Adipocyte (in vitro differentiated cells): Measurements from ENCODE around the gene TMEM164.

Source experiments
- DNase-seq: peaks from one replicate; pipeline ENCODE4 v3.0.0-alpha.2; 2015; ENCODE audit warnings: low read depth
- H3K27me3 ChIP-seq: replicated peaks from 2 replicates; pipeline ENCODE4 v1.7.0; 2013; ENCODE audit warnings: mild to moderate bottlenecking, low read length, moderate library complexity; ENCODE audit not compliant: control insufficient read depth, insufficient read depth
- H3K36me3 ChIP-seq: 2 replicates; pipeline ENCODE4 v1.7.0; 2013; ENCODE audit warnings: low read length, mild to moderate bottlenecking, moderate library complexity; ENCODE audit not compliant: control insufficient read depth, insufficient read depth, severe bottlenecking
- H3K4me1 ChIP-seq: 2 replicates; pipeline ENCODE4 v1.7.0; 2013; ENCODE audit warnings: mild to moderate bottlenecking, low read length, moderate library complexity; ENCODE audit not compliant: control insufficient read depth, insufficient read depth
- H3K4me3 ChIP-seq: 2 replicates; pipeline ENCODE4 v1.7.0; 2013; ENCODE audit warnings: mild to moderate bottlenecking, low read length, moderate library complexity
- H3K9ac ChIP-seq: 2 replicates; pipeline ENCODE4 v1.7.0; 2013; ENCODE audit warnings: mild to moderate bottlenecking, low read length, moderate library complexity
- H3K9me3 ChIP-seq: 2 replicates; pipeline ENCODE4 v1.7.0; 2013; ENCODE audit warnings: mild to moderate bottlenecking, low read length, moderate library complexity; ENCODE audit not compliant: control insufficient read depth

The TMEM164 gene

DNA sequence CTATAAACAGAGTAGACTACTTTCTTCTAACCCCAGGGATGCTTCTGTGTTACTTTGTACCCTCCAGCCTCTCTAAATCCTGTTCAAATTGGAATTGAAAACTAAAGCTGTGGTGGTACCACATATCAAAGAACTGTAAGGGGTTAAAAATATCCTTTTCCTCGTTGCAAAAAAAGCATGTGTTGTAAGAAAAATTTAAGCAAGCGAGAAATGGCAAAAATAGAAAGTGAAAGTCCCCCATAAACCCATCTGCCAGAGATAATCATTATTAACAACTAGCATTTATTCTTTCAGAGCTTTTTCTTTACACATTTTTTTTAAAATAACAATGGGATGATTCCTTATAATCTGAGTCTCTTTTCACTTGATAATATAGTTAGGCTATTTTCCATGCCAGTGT, 40.6 kb downstream of the TMEM164 start:
- no peaks in the 10 kb centered on the region for H3K9me3 ChIP-seq
- DNase-seq: no peak
- peak overlapping the region; percentile 22 for H3K9ac ChIP-seq
- peaks cover 24% of the 10 kb centered on the region for H3K27me3 ChIP-seq
- peaks cover 19% of the 10 kb centered on the region for H3K4me1 ChIP-seq
- H3K4me3 ChIP-seq: peak overlapping the region; percentile 20
- no peaks in the 10 kb centered on the region for H3K36me3 ChIP-seq

DNA sequence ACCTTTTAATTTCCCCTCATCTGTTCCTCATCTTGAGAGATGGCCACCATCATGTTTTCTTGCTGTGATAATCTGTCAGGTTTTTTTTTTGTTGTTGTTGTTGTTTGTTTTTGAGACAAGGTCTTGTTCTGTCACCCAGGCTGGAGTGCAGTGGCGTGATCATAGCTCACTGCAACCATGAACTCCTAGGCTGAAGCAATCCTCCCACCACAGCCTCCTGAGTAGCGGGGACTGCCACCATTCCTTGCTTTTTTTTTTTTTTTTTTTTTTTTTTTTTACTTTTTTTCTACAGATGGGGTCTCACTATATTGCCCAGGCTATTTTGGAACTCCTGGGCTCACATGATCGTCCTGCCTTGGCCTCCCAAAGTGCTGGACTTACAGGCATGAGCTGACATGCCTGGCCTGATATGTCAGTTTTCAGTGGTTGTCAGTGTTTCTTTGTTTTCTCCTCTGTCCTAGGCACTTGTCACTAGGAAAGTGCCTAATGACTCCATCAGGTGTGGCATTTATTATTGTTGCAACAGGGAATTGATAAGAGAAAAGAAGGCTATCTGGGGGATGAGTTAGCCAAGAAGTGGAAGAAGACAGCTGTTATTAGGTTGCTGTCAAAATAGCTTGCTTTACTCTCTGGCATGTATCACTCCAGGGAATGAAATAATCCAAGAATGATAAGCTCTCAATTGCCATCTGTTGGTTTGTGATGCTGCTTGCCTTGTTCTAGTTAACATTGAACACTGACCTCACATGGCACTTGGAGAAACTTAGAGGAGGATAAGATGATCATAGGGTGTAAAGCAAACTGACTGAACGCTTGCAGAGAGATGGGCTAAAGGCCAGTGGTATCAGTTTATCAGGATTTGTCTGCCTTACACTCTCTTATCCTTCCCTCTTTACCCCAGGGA, 41.7 kb downstream of the TMEM164 start:
- Histone ChIP-seq H3K36me3 (no peaks in the 10 kb centered on the region), H3K4me1 (peaks cover 24% of the 10 kb centered on the region), H3K9me3 (no peaks in the 10 kb centered on the region), H3K9ac (no peak overlapping the region), H3K4me3 (no peak overlapping the region), H3K27me3 (peaks cover 17% of the 10 kb centered on the region)
- DNase-seq: no peak

DNA sequence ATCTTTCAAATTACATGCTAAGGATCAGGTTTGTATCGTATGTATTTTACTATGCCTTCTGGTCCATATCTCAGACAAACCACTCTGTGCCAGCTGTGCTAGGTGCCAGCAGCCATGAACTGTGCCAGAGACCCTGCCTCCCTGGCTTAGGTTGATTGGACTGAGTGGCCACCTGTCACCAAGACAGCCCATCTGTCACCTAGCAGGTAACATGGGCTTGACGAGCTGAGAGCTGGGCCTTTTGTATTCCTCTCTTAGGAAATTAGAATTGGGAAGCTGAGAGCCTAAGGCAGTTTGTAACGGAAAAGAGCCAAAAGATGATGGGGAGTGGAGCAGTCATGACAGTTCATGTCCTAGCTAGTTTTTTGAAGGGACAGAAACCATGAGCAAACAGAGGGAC, 42.5 kb downstream of the TMEM164 start:
- Histone ChIP-seq H3K4me3 (no peak overlapping the region), H3K4me1 (peaks cover 26% of the 10 kb centered on the region), H3K9ac (no peak overlapping the region), H3K36me3 (no peaks in the 10 kb centered on the region), H3K27me3 (peaks cover 16% of the 10 kb centered on the region), H3K9me3 (no peaks in the 10 kb centered on the region)
- no peak for DNase-seq

DNA sequence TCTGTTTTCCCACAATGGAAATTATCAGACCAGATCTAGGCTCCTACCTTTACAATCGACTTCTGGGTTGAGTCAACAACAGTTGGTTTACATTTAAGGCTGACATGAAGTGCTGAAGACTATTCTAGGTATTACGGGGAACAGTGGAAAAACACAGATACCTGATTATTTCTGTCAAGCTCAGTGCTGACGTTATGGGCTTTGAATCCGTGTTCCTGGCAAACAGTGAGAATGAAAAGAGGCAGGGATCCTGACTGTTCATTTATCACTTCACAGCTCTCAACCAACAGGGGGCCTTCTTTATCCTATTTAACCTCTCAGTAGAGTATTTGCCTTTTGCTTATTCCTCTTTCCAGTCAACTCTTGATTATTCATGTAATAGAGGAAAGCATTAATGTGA, 43.1 kb downstream of the TMEM164 start:
- no peak for DNase-seq
- no peak overlapping the region for H3K4me3 ChIP-seq
- peaks cover 14% of the 10 kb centered on the region for H3K27me3 ChIP-seq
- no peaks in the 10 kb centered on the region for H3K36me3 ChIP-seq
- H3K9ac ChIP-seq: no peak overlapping the region
- H3K9me3 ChIP-seq: no peaks in the 10 kb centered on the region
- H3K4me1 ChIP-seq: peaks cover 26% of the 10 kb centered on the region

DNA sequence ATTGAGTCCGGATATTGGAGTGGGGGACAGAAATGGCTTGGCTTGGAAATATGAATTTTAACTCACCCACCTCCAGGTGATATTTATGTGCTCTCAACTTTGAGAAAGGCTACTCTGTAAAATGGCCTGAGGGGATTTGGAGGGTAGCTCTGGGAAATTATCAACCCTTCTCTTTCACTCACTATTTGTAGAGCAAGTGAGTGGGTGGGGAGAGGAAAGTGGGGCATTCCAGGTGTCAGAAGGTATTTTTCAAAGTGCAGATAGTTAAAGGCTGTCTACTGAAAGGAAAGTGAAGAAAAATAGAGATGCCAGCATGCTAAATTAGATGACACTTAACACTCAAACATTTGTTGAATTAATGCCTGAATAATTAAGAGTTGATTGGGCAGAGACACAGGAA, 44.1 kb downstream of the TMEM164 start:
- H3K27me3 ChIP-seq: peaks cover 10% of the 10 kb centered on the region
- no peaks in the 10 kb centered on the region for H3K9me3 ChIP-seq
- H3K9ac ChIP-seq: peak overlapping the region; percentile 20
- no peaks in the 10 kb centered on the region for H3K36me3 ChIP-seq
- no peak overlapping the region for H3K4me3 ChIP-seq
- DNase-seq: no peak
- H3K4me1 ChIP-seq: peaks cover 26% of the 10 kb centered on the region

DNA sequence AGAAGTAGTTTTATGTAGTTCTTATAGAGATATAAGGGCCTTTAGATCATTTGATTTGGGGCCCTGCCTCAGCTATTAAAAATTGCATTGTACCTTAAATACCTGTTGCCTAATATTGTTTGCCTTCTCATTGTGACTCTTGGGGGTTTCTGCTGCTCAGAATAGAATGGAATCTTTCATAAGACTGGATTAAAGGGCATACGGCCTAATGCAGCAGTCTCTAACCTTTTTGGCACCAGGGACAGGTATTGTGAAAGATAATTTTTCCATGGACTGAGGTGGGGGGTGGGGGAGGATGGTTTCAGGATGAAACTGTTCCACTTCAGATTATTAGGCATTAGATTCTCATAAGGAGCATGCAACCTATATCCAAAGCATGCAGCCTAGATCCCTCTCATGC, 46.2 kb downstream of the TMEM164 start:
- Histone ChIP-seq H3K36me3 (no peaks in the 10 kb centered on the region), H3K27me3 (peaks cover 10% of the 10 kb centered on the region), H3K9ac (no peak overlapping the region), H3K4me1 (peaks cover 13% of the 10 kb centered on the region), H3K4me3 (no peak overlapping the region), H3K9me3 (no peaks in the 10 kb centered on the region)
- no peak for DNase-seq

DNA sequence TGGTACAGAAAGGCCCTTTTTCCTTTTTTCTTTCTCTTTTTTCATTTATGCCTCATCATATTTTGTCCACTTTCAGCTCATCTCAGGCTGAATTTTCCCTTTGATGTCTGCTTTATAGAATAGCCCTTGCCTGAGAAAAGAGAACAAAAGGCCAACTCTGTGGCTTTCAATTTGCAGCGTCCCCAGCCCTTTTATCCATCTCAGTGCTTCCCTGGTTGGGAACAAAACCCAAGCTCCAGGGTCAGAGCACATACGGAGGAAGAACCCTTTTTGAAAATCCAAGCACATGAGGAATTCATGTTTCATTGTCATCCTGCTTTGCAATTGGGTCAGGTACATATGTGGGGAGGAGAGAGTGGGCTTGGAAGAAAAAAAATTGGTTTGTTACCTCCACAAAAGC, 47.5 kb downstream of the TMEM164 start:
- no peak overlapping the region for H3K4me3 ChIP-seq
- no peak overlapping the region for H3K9ac ChIP-seq
- H3K27me3 ChIP-seq: peaks cover 10% of the 10 kb centered on the region
- no peaks in the 10 kb centered on the region for H3K36me3 ChIP-seq
- H3K4me1 ChIP-seq: peaks cover 13% of the 10 kb centered on the region
- no peak for DNase-seq
- H3K9me3 ChIP-seq: no peaks in the 10 kb centered on the region

DNA sequence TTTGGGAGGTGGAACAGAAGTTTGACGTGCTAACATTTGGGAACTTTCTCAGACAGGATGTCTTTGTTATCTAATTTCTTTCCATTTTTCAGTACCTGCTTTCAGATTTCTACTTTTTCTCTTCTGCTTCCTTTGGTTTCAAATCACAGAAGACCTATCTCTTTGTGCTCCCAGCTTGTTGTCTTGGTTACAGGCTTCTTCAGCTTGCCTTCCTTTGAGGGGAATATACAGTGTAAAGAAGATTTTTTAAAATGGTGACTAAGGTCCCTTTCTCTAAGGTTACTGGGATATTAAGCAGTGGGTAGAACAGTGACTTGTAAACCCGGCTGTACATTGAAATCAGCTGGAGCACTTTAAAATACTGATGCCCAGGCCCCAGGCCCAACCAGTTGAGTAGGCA, 48.0 kb downstream of the TMEM164 start:
- DNase-seq: no peak
- H3K9me3 ChIP-seq: no peaks in the 10 kb centered on the region
- peaks cover 13% of the 10 kb centered on the region for H3K4me1 ChIP-seq
- peaks cover 10% of the 10 kb centered on the region for H3K27me3 ChIP-seq
- no peak overlapping the region for H3K9ac ChIP-seq
- no peak overlapping the region for H3K4me3 ChIP-seq
- H3K36me3 ChIP-seq: no peaks in the 10 kb centered on the region

DNA sequence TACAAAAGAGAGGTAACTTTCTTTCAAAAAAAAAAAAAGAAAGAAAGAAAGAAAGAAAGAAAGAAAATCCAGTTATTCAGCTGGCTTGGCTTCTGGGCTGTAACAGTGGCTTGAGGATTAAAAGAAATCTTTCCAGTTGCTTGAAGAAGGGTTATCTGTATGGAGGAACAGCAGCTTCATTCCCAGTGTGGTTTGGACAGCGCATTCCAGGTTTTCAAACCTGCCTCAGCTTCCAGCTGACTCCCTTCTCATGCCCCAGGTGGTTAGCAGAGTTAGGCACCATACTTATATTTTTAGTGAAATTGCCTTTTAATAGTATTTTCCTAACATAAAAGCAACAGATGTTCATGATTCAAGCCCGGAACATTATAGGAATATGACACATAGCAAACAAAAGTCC, 48.6 kb downstream of the TMEM164 start:
- Histone ChIP-seq H3K9me3 (no peaks in the 10 kb centered on the region), H3K4me1 (peaks cover 13% of the 10 kb centered on the region), H3K4me3 (no peak overlapping the region), H3K36me3 (no peaks in the 10 kb centered on the region), H3K27me3 (peaks cover 4% of the 10 kb centered on the region), H3K9ac (no peak overlapping the region)
- DNase-seq: no peak

DNA sequence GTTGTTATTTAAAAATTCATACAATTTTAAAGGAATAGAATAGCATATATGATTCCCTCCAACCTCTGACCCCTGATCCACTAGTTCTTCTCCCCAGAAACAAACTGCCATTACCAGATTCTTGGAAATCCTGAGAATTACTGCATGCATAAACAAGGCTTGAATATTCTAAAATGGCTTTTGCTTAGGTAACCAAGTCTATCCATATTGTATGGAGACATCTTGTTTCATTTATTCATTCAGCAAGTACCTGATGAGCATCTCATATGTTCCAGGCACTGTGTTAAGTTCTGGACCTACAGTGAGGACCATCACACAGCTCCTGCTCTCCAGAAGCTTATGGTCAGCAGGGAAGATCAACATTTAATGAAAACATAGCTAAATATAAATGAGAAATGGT, 49.4 kb downstream of the TMEM164 start:
- Histone ChIP-seq H3K4me1 (peaks cover 13% of the 10 kb centered on the region), H3K9me3 (no peaks in the 10 kb centered on the region), H3K36me3 (no peaks in the 10 kb centered on the region), H3K27me3 (peaks cover 3% of the 10 kb centered on the region), H3K4me3 (no peak overlapping the region), H3K9ac (no peak overlapping the region)
- DNase-seq: no peak

DNA sequence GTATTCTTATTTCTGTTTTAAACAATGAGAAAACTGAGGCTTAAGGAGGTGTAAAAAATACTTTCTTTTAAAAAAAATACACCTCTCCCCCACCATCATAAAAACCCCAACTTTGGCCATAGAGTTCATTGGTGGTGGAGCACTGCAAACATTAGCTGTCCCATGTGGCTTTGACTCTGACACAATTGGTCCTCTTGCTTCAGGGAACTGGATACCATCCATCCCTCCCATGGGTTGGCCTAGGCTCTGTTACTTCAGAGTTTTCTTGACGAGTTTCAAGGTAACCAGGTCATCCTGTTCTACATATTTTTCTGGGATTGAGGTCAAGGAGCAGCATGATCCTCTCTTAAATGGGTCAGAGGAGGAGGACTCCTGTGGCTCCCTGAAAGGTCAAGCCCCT, 50.5 kb downstream of the TMEM164 start:
- Histone ChIP-seq H3K4me3 (no peak overlapping the region), H3K9me3 (no peaks in the 10 kb centered on the region), H3K27me3 (peaks cover under 1% of the 10 kb centered on the region), H3K9ac (no peak overlapping the region), H3K4me1 (peaks cover 8% of the 10 kb centered on the region), H3K36me3 (no peaks in the 10 kb centered on the region)
- no peak for DNase-seq

DNA sequence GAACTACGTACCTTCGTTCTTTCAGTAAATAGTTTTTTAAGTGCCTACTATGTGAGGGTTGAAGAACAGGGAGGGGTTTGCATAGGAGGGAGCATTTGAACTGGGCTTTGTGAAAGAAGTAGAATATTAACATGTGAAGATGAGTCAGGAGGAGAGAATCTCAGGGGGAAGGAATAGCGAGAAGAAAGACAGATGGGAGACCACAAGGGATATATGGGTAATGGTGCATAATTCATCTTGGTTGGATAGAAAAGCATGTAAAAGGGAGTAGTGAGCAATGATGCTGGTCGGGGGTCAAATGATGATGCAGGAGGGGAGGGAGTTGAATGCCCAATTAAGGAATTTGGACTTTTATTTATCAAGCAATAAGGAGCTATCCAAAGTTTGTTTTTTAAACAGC, 52.7 kb downstream of the TMEM164 start:
- H3K27me3 ChIP-seq: no peaks in the 10 kb centered on the region
- peaks cover 4% of the 10 kb centered on the region for H3K9me3 ChIP-seq
- no peak overlapping the region for H3K4me3 ChIP-seq
- no peak overlapping the region for H3K9ac ChIP-seq
- no peaks in the 10 kb centered on the region for H3K4me1 ChIP-seq
- H3K36me3 ChIP-seq: no peaks in the 10 kb centered on the region
- no peak for DNase-seq
